ENCODE data around the gene ALCAM.
"Not testable (repeated sequence)": the region's sequence is repeated elsewhere in the genome, so short reads cannot be mapped to it uniquely, and the experiment has no call there.

Gene ALCAM

GRCh38 chr3:105388176-105388575 lies 21.5 kb downstream of the ALCAM start:
- no peak for DNase-seq (ENCODE audit: low spot score)

DNA sequence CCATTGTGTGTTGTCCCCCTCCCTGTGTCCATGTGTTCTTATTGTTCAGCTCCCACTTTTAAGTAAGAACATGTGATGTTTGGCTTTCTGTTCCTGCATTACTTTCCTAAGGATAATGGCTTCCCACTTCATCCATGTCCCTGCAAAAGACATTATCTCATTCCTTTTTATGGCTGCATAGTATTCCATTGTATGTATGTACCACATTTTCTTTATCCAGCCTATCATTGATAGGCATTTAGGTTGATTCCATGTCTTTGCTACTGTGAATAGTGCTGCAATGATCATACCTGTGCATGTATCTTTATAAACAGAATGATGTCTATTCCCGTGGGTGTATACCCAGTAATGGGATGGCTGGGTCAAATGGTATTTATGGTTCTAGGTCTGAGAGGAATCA lies 23.1 kb downstream of the ALCAM start:
- DNase-seq (ENCODE audit: low spot score) = not testable (repeated sequence)

DNA sequence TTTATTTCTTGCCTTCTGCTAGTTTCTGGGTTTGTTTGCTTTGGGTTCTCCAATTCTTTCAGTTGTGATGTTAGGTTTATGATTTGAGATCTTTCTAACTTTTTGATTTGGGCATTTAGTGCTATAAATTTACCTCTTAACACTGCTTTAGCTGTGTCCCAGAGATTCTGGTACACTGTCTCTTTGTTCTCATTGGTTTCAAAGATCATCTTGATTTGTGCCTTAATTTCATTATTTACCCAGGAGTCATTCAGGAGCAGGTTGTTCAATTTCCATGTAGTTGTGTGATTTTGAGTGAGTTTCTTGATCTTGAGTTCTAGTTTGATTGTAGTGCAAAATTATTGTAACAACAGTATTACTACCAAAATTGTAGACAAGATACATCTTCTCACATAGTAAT lies 25.9 kb downstream of the ALCAM start:
- DNase-seq (ENCODE audit: low spot score) = not testable (repeated sequence)

DNA sequence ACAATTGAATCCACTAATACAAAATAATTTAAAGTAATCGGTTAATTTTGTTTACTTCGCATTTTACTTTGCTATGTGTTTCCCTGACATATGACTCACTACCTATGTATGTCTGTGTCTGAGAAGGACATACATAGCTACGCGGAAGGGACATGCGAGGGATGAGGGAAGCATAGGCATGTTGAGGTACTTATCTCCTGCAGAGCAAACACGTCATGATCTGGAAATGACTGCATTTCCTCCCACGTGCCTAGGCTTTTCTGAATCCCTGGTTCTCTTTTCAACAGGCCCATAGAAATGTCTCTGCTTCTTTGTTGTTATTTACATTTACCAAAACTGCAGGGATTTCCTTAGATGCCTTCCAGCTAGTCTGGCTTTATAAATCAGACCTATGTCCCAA lies 27.5 kb downstream of the ALCAM start:
- no peak for DNase-seq (ENCODE audit: low spot score)

- no peak for DNase-seq (ENCODE audit: low spot score)
Observed at GRCh38 chr3:105397974-105398373, 31.3 kb downstream of the ALCAM start.

DNA sequence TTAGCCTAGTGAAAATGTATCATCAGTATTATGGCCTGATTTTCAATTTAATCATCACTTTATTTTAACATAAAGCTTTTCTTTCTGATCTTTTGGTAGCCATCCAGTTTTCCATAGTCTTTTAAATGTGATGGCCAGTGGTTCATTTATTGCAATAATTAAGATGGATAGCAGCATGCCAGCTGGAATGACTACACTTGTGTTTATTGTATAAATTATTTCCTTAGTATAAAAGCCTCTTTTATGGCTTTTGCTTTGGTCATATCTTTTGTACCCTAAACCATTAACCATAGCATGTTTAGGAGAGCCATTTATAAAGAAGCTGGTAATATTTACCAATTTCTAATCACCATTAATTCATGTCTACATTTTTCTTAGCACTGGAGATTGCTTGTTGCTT lies 31.7 kb downstream of the ALCAM start:
- DNase-seq (ENCODE audit: low spot score) = no peak

DNA sequence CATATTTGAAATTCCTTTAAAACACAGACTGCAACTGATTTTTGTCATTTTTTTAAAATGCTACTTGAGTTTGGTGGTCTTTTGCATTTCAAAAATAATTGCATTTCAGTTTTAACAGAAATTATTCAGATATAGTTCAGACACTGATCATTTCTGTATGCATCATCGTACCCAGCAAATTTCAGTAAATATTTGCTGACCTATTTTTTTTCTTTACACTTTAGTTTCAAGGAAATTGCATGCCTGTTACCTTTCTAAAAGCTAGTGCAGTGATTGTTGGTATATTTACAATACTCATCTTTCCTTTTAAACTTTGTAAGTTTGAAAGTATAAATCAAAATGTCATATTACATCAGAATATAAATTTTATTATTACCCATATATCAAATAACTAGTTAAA lies 32.4 kb downstream of the ALCAM start:
- no peak for DNase-seq (ENCODE audit: low spot score)

- DNase-seq (ENCODE audit: low spot score) = no peak
Observed at GRCh38 chr3:105399611-105400010, 32.9 kb downstream of the ALCAM start.

GRCh38 chr3:105401254-105401653 lies 34.5 kb downstream of the ALCAM start:
- DNase-seq (ENCODE audit: low spot score) = no peak

DNA sequence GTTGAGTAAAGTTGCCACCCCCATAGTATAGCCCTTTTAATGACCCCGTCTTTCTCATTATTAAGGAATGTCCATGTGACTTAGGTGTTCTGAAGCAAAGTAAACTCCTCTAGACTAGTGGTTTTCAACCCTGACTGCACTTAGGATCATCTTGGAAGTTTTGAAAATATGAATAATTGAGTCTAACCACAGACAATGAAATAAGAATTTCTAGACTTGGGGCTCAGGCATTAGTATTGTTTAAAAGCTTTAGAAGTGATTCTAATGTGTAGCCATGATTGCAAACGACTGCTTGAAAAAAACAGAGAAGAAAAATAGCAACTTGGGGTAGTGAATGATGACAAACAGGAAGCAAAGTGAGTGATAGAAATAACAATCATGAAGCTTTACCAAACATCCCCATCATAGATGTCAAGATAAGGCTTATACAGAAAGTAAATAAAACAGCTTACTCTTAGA lies 35.0 kb downstream of the ALCAM start:
- no peak for DNase-seq (ENCODE audit: low spot score)

GRCh38 chr3:105402287-105402801 lies 35.6 kb downstream of the ALCAM start:
- DNase-seq (ENCODE audit: low spot score) = no peak

DNA sequence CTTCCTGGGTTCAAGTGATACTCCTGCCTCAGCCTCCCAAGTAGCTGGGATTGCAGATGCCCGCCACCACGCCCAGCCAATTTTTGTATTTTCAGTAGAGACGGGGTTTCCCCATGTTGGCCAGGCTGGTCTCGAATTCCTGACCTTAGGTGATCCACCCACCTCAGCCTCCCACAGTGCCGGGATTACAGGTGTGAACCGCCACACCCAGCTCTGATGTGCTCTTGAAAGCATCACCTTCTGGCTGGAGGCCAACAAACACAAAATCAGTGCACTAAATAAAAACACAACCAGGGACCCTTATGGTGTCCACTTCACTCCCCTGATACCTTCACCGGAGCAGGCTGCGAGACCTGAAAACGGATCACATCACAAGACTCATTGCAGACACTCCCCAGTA lies 36.3 kb downstream of the ALCAM start:
- DNase-seq (ENCODE audit: low spot score) = not testable (repeated sequence)

- no peak for DNase-seq (ENCODE audit: low spot score)
Observed at GRCh38 chr3:105406268-105406667, 39.6 kb downstream of the ALCAM start.

DNA sequence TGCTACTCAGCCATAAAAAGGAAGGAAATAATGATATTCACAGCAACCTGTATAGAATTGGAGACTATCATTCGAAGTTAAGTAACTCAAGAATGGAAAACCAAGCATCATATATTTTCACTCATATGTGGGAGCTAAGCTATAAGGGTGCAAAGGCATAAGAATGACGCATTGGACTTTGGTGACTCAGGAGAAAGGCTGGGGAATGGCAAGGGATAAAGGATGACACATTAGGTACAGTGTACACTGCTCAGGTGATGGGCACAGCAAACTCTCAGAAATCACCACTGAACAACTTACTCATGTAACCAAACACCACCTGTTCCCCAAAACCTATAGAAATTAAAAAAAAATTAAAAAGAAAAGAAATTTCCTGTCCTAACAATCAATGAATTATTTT lies 42.7 kb downstream of the ALCAM start:
- no peak for DNase-seq (ENCODE audit: low spot score)

GRCh38 chr3:105413343-105413887 lies 46.7 kb downstream of the ALCAM start:
- no peak for DNase-seq (ENCODE audit: low spot score)

DNA sequence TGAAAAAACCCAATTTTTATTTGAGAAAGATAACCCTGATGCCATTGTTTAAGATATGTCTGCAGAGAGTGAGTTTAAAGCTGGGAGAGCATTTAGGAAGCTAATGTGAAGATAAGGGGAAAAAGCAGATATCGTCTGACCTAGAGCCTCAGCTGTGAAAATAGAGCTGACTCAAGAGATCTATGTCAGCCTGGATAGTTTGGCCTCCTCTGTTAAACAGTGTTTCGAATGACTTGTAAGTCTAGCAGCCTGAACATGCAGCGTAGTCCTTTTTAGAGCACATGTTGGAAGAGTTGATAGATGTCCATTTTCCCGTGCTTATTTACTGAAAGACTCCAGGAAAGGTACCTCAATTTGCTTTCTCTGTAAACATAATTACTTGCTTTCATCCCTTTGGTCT lies 48.1 kb downstream of the ALCAM start:
- DNase-seq (ENCODE audit: low spot score) = no peak

GRCh38 chr3:105415951-105416350 lies 49.2 kb downstream of the ALCAM start:
- DNase-seq (ENCODE audit: low spot score) = no peak

DNA sequence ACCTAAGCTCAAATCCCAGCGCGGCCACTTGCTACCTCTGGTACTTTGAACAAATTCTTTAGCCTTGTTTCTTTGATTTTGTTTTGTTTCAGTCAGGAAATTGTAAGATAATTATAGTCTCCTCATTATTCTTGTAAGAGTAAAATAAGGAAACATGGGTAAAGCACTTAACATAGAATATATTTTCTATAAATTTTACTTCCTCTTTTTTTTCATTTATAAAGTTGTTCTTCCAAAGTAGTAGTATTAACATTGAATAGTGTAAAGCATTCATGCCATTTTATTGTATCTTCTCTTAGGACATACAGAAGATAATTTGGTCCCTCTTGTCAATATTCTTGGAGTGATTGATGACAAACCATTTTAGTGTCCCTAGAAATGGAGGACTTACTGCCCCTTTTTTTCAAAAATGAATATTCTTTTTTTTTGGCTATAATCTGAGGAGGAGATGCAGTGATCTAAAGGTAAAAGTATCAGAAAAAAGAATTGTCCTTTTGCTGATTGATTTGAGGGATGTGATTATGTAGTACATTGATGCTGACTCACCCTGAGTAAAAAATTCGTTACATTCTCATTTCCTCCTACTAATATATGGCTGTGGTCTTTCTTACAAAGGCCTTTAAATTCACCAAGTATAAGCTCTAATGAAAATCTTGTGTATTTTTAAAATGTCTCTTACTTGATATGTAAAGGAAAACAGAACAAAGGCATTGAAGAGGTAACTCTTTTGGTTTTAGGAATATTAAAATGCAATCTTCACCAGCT lies 51.0 kb downstream of the ALCAM start:
- DNase-seq (ENCODE audit: low spot score) = no peak

DNA sequence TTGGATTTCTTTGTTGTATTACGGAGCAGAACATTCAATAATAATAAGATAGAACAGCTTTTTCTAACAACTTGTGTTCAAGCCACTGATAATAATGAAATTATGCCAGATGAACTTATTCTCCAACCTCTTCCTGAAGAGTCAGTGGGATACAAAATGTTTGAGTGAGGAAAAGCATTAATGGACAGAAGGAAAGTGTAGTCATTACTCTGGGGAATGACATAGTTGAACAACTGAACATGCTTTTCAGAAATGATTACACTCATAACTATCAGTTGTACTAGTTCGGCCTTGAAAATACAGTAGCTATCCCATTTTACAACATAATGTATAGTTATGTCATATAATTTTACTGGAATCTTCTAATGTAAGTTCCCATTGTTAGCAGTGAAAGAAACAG lies 55.9 kb downstream of the ALCAM start:
- no peak for DNase-seq (ENCODE audit: low spot score)

- DNase-seq (ENCODE audit: low spot score) = no peak
Observed at GRCh38 chr3:105423397-105423796, 56.7 kb downstream of the ALCAM start.

DNA sequence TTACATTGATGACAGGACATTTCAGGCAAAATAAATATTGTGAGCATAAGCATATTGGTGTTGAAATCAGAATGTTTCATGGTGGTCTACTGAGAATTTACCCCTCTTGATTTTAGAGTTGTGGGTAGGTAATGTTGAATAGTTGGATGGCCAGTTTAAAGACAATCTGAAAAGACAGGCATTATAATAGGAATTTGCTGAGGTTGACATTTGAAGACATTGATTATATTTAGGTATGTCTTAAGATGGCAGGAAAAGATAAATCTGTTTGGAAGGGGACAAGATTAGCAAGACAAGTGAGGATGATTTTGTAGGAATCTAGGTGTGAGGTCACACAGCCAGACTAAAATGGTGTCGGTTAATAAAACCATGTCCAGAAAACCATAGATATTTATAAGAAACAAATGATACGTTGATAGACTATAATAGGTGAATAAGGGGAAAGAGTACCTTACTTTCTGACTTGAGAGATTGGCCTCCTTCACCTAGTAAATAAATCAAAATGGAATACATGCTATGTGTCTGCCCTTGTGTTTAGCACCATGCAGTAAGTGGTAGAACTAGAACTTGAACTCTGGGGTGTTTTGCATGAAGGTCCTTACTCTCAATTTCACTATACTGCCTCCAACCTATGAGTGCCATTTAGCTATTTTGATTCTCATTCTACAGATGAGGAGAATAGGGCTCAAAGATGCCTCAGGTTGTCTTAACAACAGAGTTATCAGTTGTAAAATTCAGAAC lies 57.9 kb downstream of the ALCAM start:
- no peak for DNase-seq (ENCODE audit: low spot score)

- no peak for DNase-seq (ENCODE audit: low spot score)
Observed at GRCh38 chr3:105425153-105425502, 58.4 kb downstream of the ALCAM start.

DNA sequence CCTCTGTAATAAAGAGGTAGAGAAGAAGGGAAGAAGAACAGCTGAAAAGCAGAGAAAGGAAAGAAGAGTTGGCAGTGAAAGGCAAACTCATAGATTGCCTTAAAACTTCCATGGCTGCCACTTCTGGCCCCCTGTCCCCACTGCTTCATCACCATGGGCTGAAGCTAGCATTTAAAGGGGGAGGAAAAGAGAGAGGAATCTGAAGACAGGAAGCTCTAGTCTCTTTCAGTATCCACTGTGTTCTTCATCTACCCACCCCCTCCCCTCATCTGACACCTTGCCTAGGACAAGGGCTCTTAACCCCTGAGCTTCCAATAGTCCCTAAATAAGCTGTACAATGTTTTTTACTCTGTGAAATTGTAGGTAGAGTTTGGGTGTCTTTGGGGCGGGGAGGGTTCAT lies 60.6 kb downstream of the ALCAM start:
- DNase-seq (ENCODE audit: low spot score) = no peak
